HL-60/S4 treated with phorbol 12-myristate 13-acetate at 8.2 ng/mL for 4 days and 3 days (cell line): Measurements from ENCODE around the gene ZSCAN30.
"Not testable (repeated sequence)": the region's sequence is repeated elsewhere in the genome, so short reads cannot be mapped to it uniquely, and the experiment has no call there.

Source experiments
- in situ Hi-C: fragments of 300-500 bp; cut with MboI; formaldehyde crosslinking; loops from 2 replicates; pipeline ENCODE4 v1.15.0; 2022; ENCODE audit warnings: low sequenced_read_pairs

ZSCAN30 gene

GRCh38 chr18:35239314-35239713 is 50.7 kb downstream of the ZSCAN30 start:
- in situ Hi-C loops = no loop called here

- in situ Hi-C loops = no loop called here
Measured at GRCh38 chr18:35236571-35237363, 53.3 kb downstream of the ZSCAN30 start.

GRCh38 chr18:35231052-35231451 is 59.0 kb downstream of the ZSCAN30 start:
- in situ Hi-C loops = no loop called here

- in situ Hi-C loops = no loop called here
Measured at GRCh38 chr18:35227254-35227653, 62.8 kb downstream of the ZSCAN30 start.

GRCh38 chr18:35223797-35224196 is 66.2 kb downstream of the ZSCAN30 start:
- in situ Hi-C loops = no loop called here

- in situ Hi-C loops = no loop called here
Measured at GRCh38 chr18:35220424-35220823, 69.6 kb downstream of the ZSCAN30 start.

- in situ Hi-C loops = not testable (repeated sequence)
Measured at GRCh38 chr18:35219331-35219730, 70.7 kb downstream of the ZSCAN30 start.

GRCh38 chr18:35216611-35217010 is 73.4 kb downstream of the ZSCAN30 start:
- in situ Hi-C loops = not testable (repeated sequence)

- in situ Hi-C loops = no loop called here
Measured at GRCh38 chr18:35215026-35215425, 75.0 kb downstream of the ZSCAN30 start.

GRCh38 chr18:35205746-35206458 is 84.1 kb downstream of the ZSCAN30 start:
- in situ Hi-C loops = not testable (repeated sequence)

- in situ Hi-C loops = no loop called here
Measured at GRCh38 chr18:35205199-35205712, 84.8 kb downstream of the ZSCAN30 start.

- in situ Hi-C loops = no loop called here
Measured at GRCh38 chr18:35203067-35203466, 87.0 kb downstream of the ZSCAN30 start.

- in situ Hi-C loops = no loop called here
Measured at GRCh38 chr18:35201256-35201931, 88.6 kb downstream of the ZSCAN30 start.
